Left renal pelvis (tissue), 4 donors: Measurements from ENCODE around the gene TIGD3. TPM values are rescaled to one million over a fixed set of nuclear protein-coding genes. Genes with fewer than 3 reads are reported as not detected.

Experiments
- DNase-seq, 4 donors: peaks; one replicate each; pipeline ENCODE4 v3.0.0-alpha.2; 2013; ENCODE audit warnings: low read depth in 4 of 4, low spot score in 3 of 4
- polyA plus RNA-seq, 4 donors: library from polyadenylated mRNA; unstranded; fragments of 120-200 nt; gene quantifications; one replicate each; pipeline ENCODE4 v1.2.1, GENCODE V29; 2013; ENCODE audit not compliant: insufficient read length in 4 of 4

The TIGD3 gene
- polyA plus RNA-seq, 4 donors: 0.41 to 0.69 (median 0.55) TPM

DNA sequence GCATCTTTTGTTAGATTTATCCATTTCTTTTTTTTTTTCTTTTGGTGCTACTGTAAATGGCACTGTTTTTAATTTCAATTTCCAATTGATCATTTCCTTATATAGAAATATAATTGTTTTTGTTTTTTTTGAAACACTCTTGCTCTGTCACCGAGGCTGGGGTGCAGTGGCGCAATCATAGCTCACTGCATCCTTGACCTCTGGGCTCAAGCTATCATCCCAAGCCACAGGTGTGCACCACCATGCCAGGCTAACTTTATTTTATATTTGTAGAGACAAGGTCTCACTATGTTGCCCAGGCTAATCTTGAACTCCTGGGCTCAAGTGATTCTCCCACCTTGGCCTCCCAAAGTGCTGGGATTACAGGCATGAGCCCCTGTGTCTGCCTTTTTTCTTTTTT lies 48.2 kb downstream of the TIGD3 start:
- no peak for DNase-seq

DNA sequence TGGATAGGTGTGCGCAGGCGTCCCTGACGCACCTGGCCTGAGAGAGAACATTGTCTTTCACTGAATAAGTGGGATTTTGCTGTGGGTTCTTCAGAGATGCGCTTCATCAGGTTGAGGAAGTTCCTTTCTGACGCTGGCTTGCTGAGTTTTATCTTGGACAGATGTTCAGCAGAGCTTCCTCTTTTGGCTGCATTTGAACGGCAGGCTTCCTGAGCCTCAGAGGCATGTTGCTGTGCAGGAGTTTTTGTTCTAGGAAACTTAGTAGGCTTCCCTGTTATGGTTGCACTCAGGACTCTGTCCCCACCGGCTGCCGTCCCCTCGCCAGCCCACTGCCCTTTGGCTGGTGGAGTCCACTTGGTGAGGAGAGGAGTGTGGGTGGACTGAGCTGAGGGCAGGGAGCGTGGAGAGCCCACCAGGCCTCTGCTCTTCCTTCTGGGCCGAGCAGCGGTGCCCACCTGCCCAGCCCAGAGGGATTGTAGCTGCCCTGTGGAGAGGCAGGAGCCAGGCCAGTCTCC lies 49.1 kb downstream of the TIGD3 start:
- no peak for DNase-seq

- no peak for DNase-seq
Measured at GRCh38 chr11:65404210-65404609, 49.7 kb downstream of the TIGD3 start.

- no peak for DNase-seq
Measured at GRCh38 chr11:65404638-65405339, 50.2 kb downstream of the TIGD3 start.

Other genes starting within 250 kb of the TIGD3 start
- 10 to 100 TPM; 17.7 to 97.1 (median 70.3) TPM for gene TM7SF2, start 242.9 kb upstream of the TIGD3 start, polyA plus RNA-seq
- 10 to 100 TPM in 1 of 4 donors, 1 to 10 TPM in 3; 3.8 to 11.1 (median 5.9) TPM for gene ZNHIT2, start 237.1 kb upstream of the TIGD3 start, polyA plus RNA-seq
- 100 to 1,000 TPM; 557 to 830 (median 587) TPM for gene FAU, start 232.6 kb upstream of the TIGD3 start, polyA plus RNA-seq
- gene MRPL49, start 232.4 kb upstream of the TIGD3 start, polyA plus RNA-seq: 10 to 100 TPM; 36.9 to 59.1 (median 56.3) TPM
- gene SYVN1, start 220.2 kb upstream of the TIGD3 start, polyA plus RNA-seq: 10 to 100 TPM; 44.0 to 62.7 (median 55.2) TPM
- not detected for gene SPDYC, start 184.5 kb upstream of the TIGD3 start, polyA plus RNA-seq
- gene CAPN1, start 172.8 kb upstream of the TIGD3 start, polyA plus RNA-seq: 100 to 1,000 TPM in 1 of 4 donors, 10 to 100 TPM in 3; 76.5 to 113 (median 88.6) TPM
- 10 to 100 TPM; 24.3 to 30.0 (median 28.3) TPM for gene POLA2, start 92.8 kb upstream of the TIGD3 start, polyA plus RNA-seq
- 10 to 100 TPM in 2 of 4 donors, 1 to 10 TPM in 2; 7.0 to 24.1 (median 11.4) TPM for gene CDC42EP2, start 39.9 kb upstream of the TIGD3 start, polyA plus RNA-seq
- gene DPF2, start 20.9 kb upstream of the TIGD3 start, polyA plus RNA-seq: 100 to 1,000 TPM in 1 of 4 donors, 10 to 100 TPM in 3; 80.6 to 102 (median 88.0) TPM
- gene SLC25A45, start 27.9 kb downstream of the TIGD3 start, polyA plus RNA-seq: 1 to 10 TPM; 4.2 to 9.2 (median 6.1) TPM
- gene FRMD8, start 31.9 kb downstream of the TIGD3 start, polyA plus RNA-seq: 10 to 100 TPM; 11.2 to 24.4 (median 17.0) TPM
- gene NEAT1, start 68.0 kb downstream of the TIGD3 start, polyA plus RNA-seq: 100 to 1,000 TPM; 132 to 289 (median 201) TPM
- 100 to 1,000 TPM; 557 to 843 (median 666) TPM for gene MALAT1, start 144.3 kb downstream of the TIGD3 start, polyA plus RNA-seq
- 10 to 100 TPM; 58.6 to 83.9 (median 59.5) TPM for gene SCYL1, start 170.3 kb downstream of the TIGD3 start, polyA plus RNA-seq
- gene LTBP3, start 203.6 kb downstream of the TIGD3 start, polyA plus RNA-seq: 100 to 1,000 TPM; 115 to 360 (median 154) TPM
- gene ZNRD2, start 215.7 kb downstream of the TIGD3 start, polyA plus RNA-seq: 10 to 100 TPM; 43.7 to 60.9 (median 56.4) TPM
- gene FAM89B, start 217.8 kb downstream of the TIGD3 start, polyA plus RNA-seq: 10 to 100 TPM; 19.7 to 41.1 (median 28.6) TPM
- 10 to 100 TPM in 3 of 4 donors, 1 to 10 TPM in 1; 10.0 to 29.2 (median 20.2) TPM for gene EHBP1L1, start 221.3 kb downstream of the TIGD3 start, polyA plus RNA-seq
- under 1 TPM; 0.24 to 0.95 (median 0.46) TPM for gene KCNK7, start 241.0 kb downstream of the TIGD3 start, polyA plus RNA-seq